Dendritic cell treated with granulocyte-macrophage colony-stimulating factor and Interleukin-4, amounts not matched to agents 40 ng/mL and 50 ng/mL, for 4 days (primary cell): ENCODE measurements around the gene CDRT15.
"Not testable (repeated sequence)": the region's sequence is repeated elsewhere in the genome, so short reads cannot be mapped to it uniquely, and the experiment has no call there.

Experiments
- H3K27ac Mint-ChIP-seq: one replicate; pipeline ENCODE4 v1.8.0; 2022; ENCODE audit warnings: mild to moderate bottlenecking, mixed read lengths
- H3K27me3 Mint-ChIP-seq: one replicate; pipeline ENCODE4 v1.8.0; 2022; ENCODE audit warnings: mild to moderate bottlenecking, mixed read lengths
- H3K36me3 Mint-ChIP-seq: one replicate; pipeline ENCODE4 v1.8.0; 2022; ENCODE audit warnings: low read depth, mixed read lengths
- H3K4me1 Mint-ChIP-seq: one replicate; pipeline ENCODE4 v1.8.0; 2022; ENCODE audit warnings: low read depth, mixed read lengths
- H3K4me3 Mint-ChIP-seq: one replicate; pipeline ENCODE4 v1.8.0; 2022; ENCODE audit warnings: mild to moderate bottlenecking, moderate library complexity, mixed read lengths
- H3K9me3 Mint-ChIP-seq: one replicate; pipeline ENCODE4 v1.8.0; 2022; ENCODE audit warnings: mixed read lengths
- intact Hi-C: fragments of 100-400 bp; cut with micrococcal nuclease; formaldehyde crosslinking; loops from one replicate; pipeline ENCODE4 v1.15.0; 2022

The CDRT15 gene

GRCh38 chr17:14203388-14203787 is 33.3 kb downstream of the CDRT15 start:
- intact Hi-C loops = no loop called here
- no peak overlapping the region for H3K4me3 Mint-ChIP-seq

GRCh38 chr17:14202388-14203166 is 34.1 kb downstream of the CDRT15 start:
- Mint-ChIP-seq H3K27ac (peak overlapping the region; percentile 71), H3K9me3 (no peaks in the 10 kb centered on the region), H3K4me1 (peaks cover 43% of the 10 kb centered on the region), H3K36me3 (peaks cover 63% of the 10 kb centered on the region), H3K27me3 (no peaks in the 10 kb centered on the region), H3K4me3 (no peak overlapping the region)
- intact Hi-C loops = no loop called here

More at GRCh38 chr17:14203388-14203787, 33.3 kb downstream of the CDRT15 start:
- Mint-ChIP-seq H3K9me3 (no peaks in the 10 kb centered on the region), H3K27me3 (no peaks in the 10 kb centered on the region), H3K4me1 (peaks cover 43% of the 10 kb centered on the region), H3K27ac (no peak overlapping the region), H3K36me3 (peaks cover 63% of the 10 kb centered on the region)

- Mint-ChIP-seq H3K36me3 (peaks cover 61% of the 10 kb centered on the region), H3K4me1 (peaks cover 38% of the 10 kb centered on the region), H3K27me3 (no peaks in the 10 kb centered on the region), H3K27ac (peak overlapping the region; percentile 71), H3K9me3 (no peaks in the 10 kb centered on the region), H3K4me3 (no peak overlapping the region)
- intact Hi-C loops = no loop called here
These were observed 34.7 kb downstream of the CDRT15 start for GRCh38 chr17:14201988-14202380.

- H3K4me3 Mint-ChIP-seq = no peak overlapping the region
These were observed 35.4 kb downstream of the CDRT15 start for GRCh38 chr17:14201021-14201987.

GRCh38 chr17:14200354-14200753 is 36.3 kb downstream of the CDRT15 start:
- Mint-ChIP-seq H3K4me1 (peaks cover 49% of the 10 kb centered on the region), H3K27ac (no peak overlapping the region), H3K9me3 (no peaks in the 10 kb centered on the region), H3K27me3 (no peaks in the 10 kb centered on the region), H3K4me3 (no peak overlapping the region), H3K36me3 (peaks cover 56% of the 10 kb centered on the region)
- intact Hi-C loops = no loop called here

More at GRCh38 chr17:14201021-14201987, 35.4 kb downstream of the CDRT15 start:
- H3K36me3 Mint-ChIP-seq = peaks cover 61% of the 10 kb centered on the region
- peaks cover 43% of the 10 kb centered on the region for H3K4me1 Mint-ChIP-seq
- intact Hi-C loops = no loop called here
- H3K9me3 Mint-ChIP-seq = no peaks in the 10 kb centered on the region
- H3K27ac Mint-ChIP-seq = peak overlapping the region; percentile 71
- no peaks in the 10 kb centered on the region for H3K27me3 Mint-ChIP-seq

- intact Hi-C loops = no loop called here
- Mint-ChIP-seq H3K27ac (no peak overlapping the region), H3K4me3 (no peak overlapping the region)
These were observed 37.1 kb downstream of the CDRT15 start for GRCh38 chr17:14199601-14200000.

GRCh38 chr17:14198575-14198974 is 38.1 kb downstream of the CDRT15 start:
- Mint-ChIP-seq H3K4me1 (peaks cover 49% of the 10 kb centered on the region), H3K36me3 (peaks cover 45% of the 10 kb centered on the region), H3K27me3 (no peaks in the 10 kb centered on the region), H3K27ac (no peak overlapping the region), H3K4me3 (no peak overlapping the region), H3K9me3 (no peaks in the 10 kb centered on the region)
- intact Hi-C loops = no loop called here

More at GRCh38 chr17:14199601-14200000, 37.1 kb downstream of the CDRT15 start:
- Mint-ChIP-seq H3K27me3 (no peaks in the 10 kb centered on the region), H3K36me3 (peaks cover 48% of the 10 kb centered on the region), H3K4me1 (peaks cover 49% of the 10 kb centered on the region), H3K9me3 (no peaks in the 10 kb centered on the region)

GRCh38 chr17:14198013-14198412 is 38.6 kb downstream of the CDRT15 start:
- Mint-ChIP-seq H3K36me3 (peaks cover 46% of the 10 kb centered on the region), H3K27ac (no peak overlapping the region)
- intact Hi-C loops = no loop called here

GRCh38 chr17:14197586-14197985 is 39.1 kb downstream of the CDRT15 start:
- H3K9me3 Mint-ChIP-seq = no peaks in the 10 kb centered on the region
- peaks cover 46% of the 10 kb centered on the region for H3K4me1 Mint-ChIP-seq
- H3K27ac Mint-ChIP-seq = no peak overlapping the region
- intact Hi-C loops = no loop called here
- H3K27me3 Mint-ChIP-seq = no peaks in the 10 kb centered on the region
- no peak overlapping the region for H3K4me3 Mint-ChIP-seq
- H3K36me3 Mint-ChIP-seq = peaks cover 42% of the 10 kb centered on the region

More at GRCh38 chr17:14198013-14198412, 38.6 kb downstream of the CDRT15 start:
- Mint-ChIP-seq H3K4me1 (peaks cover 49% of the 10 kb centered on the region), H3K27me3 (no peaks in the 10 kb centered on the region), H3K9me3 (no peaks in the 10 kb centered on the region), H3K4me3 (no peak overlapping the region)

- H3K4me1 Mint-ChIP-seq = peaks cover 44% of the 10 kb centered on the region
These were observed 39.6 kb downstream of the CDRT15 start for GRCh38 chr17:14197057-14197456.

GRCh38 chr17:14196377-14196997 is 40.2 kb downstream of the CDRT15 start:
- peaks cover 41% of the 10 kb centered on the region for H3K4me1 Mint-ChIP-seq
- H3K9me3 Mint-ChIP-seq = no peaks in the 10 kb centered on the region
- H3K27ac Mint-ChIP-seq = no peak overlapping the region
- intact Hi-C loops = no loop called here
- peaks cover 3% of the 10 kb centered on the region for H3K27me3 Mint-ChIP-seq
- peaks cover 48% of the 10 kb centered on the region for H3K36me3 Mint-ChIP-seq
- no peak overlapping the region for H3K4me3 Mint-ChIP-seq

More at GRCh38 chr17:14197057-14197456, 39.6 kb downstream of the CDRT15 start:
- intact Hi-C loops = no loop called here
- H3K36me3 Mint-ChIP-seq = peaks cover 44% of the 10 kb centered on the region
- H3K27ac Mint-ChIP-seq = no peak overlapping the region
- no peaks in the 10 kb centered on the region for H3K9me3 Mint-ChIP-seq
- H3K4me3 Mint-ChIP-seq = no peak overlapping the region
- H3K27me3 Mint-ChIP-seq = peaks cover under 1% of the 10 kb centered on the region

- H3K4me3 Mint-ChIP-seq = not testable (repeated sequence)
These were observed 43.9 kb downstream of the CDRT15 start for GRCh38 chr17:14192636-14193344.

GRCh38 chr17:14192039-14192438 is 44.6 kb downstream of the CDRT15 start:
- H3K9me3 Mint-ChIP-seq, intact Hi-C loops, H3K27me3 Mint-ChIP-seq, H3K4me3 Mint-ChIP-seq, H3K27ac Mint-ChIP-seq: not testable (repeated sequence)
- H3K4me1 Mint-ChIP-seq = peaks cover 18% of the 10 kb centered on the region
- peaks cover 24% of the 10 kb centered on the region for H3K36me3 Mint-ChIP-seq

More at GRCh38 chr17:14192636-14193344, 43.9 kb downstream of the CDRT15 start:
- H3K9me3 Mint-ChIP-seq, H3K27ac Mint-ChIP-seq, H3K27me3 Mint-ChIP-seq, intact Hi-C loops: not testable (repeated sequence)
- H3K36me3 Mint-ChIP-seq = peaks cover 29% of the 10 kb centered on the region
- peaks cover 18% of the 10 kb centered on the region for H3K4me1 Mint-ChIP-seq
